NCI-H1105 (cell line): ENCODE results near the gene CDKL1.
"Not testable (repeated sequence)": the region's sequence is repeated elsewhere in the genome, so short reads cannot be mapped to it uniquely, and the experiment has no call there.

Experiments
- DNase-seq: peaks from one replicate; lab custom pipeline; 2025; lab: John Stamatoyannopoulos, UW

Gene CDKL1

GRCh38 chr14:50331596-50331995 lies 65.1 kb downstream of the CDKL1 start:
- DNase-seq: no peak

- peak; percentile 78 for DNase-seq
Measured at GRCh38 chr14:50321009-50321660, 75.5 kb downstream of the CDKL1 start.

- DNase-seq: no peak
Measured at GRCh38 chr14:50320283-50320682, 76.4 kb downstream of the CDKL1 start.

- DNase-seq: no peak
Measured at GRCh38 chr14:50319721-50320120, 77.0 kb downstream of the CDKL1 start.

GRCh38 chr14:50319293-50319692 lies 77.4 kb downstream of the CDKL1 start:
- DNase-seq: no peak

- peak; percentile 24 for DNase-seq
Measured at GRCh38 chr14:50318031-50318626, 78.6 kb downstream of the CDKL1 start.

GRCh38 chr14:50314098-50314497 lies 82.6 kb downstream of the CDKL1 start:
- DNase-seq: not testable (repeated sequence)

GRCh38 chr14:50312734-50313054 lies 84.0 kb downstream of the CDKL1 start:
- no peak for DNase-seq

GRCh38 chr14:50311972-50312733 lies 84.5 kb downstream of the CDKL1 start, which contains the start of the genes DMAC2L and L2HGDH:
TSS of gene DMAC2L (plus strand) at chr14:50312324. CDS start at chr14:50321488, 9,164 bp downstream.
TSS of gene L2HGDH (minus strand) at chr14:50312229. CDS start at chr14:50312150, 79 bp downstream.
- peak; percentile 98 for DNase-seq

GRCh38 chr14:50311337-50311971 lies 85.2 kb downstream of the CDKL1 start:
- peak; percentile 2 for DNase-seq

- DNase-seq: no peak
Measured at GRCh38 chr14:50310445-50310844, 86.2 kb downstream of the CDKL1 start.

GRCh38 chr14:50308363-50308915 lies 88.2 kb downstream of the CDKL1 start:
- DNase-seq: no peak

- no peak for DNase-seq
Measured at GRCh38 chr14:50303744-50304471, 92.8 kb downstream of the CDKL1 start.

- no peak for DNase-seq
Measured at GRCh38 chr14:50301914-50302313, 94.8 kb downstream of the CDKL1 start.

- DNase-seq: no peak
Measured at GRCh38 chr14:50299585-50299984, 97.1 kb downstream of the CDKL1 start.

- no peak for DNase-seq
Measured at GRCh38 chr14:50290306-50290705, 106.4 kb downstream of the CDKL1 start.

- no peak for DNase-seq
Measured at GRCh38 chr14:50288146-50288545, 108.5 kb downstream of the CDKL1 start.

GRCh38 chr14:50285861-50286260 lies 110.8 kb downstream of the CDKL1 start:
- DNase-seq: no peak
